RWPE1 (cell line): ENCODE measurements around the gene FKBP10.
A peak's percentile ranks its signal among the peaks of the same experiment; 100 is the strongest.
"Not testable (repeated sequence)": the region's sequence is repeated elsewhere in the genome, so short reads cannot be mapped to it uniquely, and the experiment has no call there.

Experiments used
- CTCF ChIA-PET: fragments of 350-600 bp; sonication (Branson Sonifier 250); formaldehyde crosslinking; extraction: SDS; loops from one replicate; lab custom pipeline; 2021; lab: Yijun Ruan, JAX
- POLR2A ChIA-PET: fragments of 400-600 bp; formaldehyde crosslinking; extraction: SDS; loops from one replicate; lab custom pipeline; 2020; ENCODE audit warnings: antibody characterized with exemption; ENCODE audit not compliant: low non-redundant PET; lab: Yijun Ruan, JAX
- DNase-seq: peaks from one replicate; pipeline ENCODE4 v3.0.0; 2012; ENCODE audit warnings: low spot score
- H3K27ac ChIP-seq: fragments of 450-650 bp; 2 replicates; pipeline ENCODE4 v1.5.1; 2017
- TF ChIP-seq, protein P1 (sequence below): fragments of 450-650 bp; conservative IDR thresholded peaks from 2 replicates; pipeline ENCODE4 v1.5.1; 2017; ENCODE audit warnings: low read depth, mild to moderate bottlenecking

The FKBP10 gene

DNA sequence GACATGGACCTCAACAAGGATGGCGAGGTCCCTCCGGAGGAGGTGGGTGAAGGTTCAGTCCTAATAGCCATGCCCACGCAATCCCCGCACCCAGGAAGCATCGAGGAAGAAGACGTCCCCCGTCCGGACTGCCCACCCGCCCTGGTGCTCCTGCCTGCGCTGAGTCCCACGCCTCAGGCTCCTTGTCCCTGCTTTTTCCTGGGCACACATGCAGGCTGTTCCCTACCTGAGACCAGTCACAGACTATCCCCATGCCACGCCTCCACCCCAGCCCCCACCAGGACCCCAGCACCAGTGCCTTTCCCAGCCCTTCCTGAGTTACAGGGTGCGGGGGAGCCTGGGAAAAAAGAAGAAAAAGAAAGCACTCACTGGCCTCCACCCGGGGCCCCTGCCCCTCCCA, 9.0 kb downstream of the FKBP10 start:
- TF ChIP-seq, protein P1, sequence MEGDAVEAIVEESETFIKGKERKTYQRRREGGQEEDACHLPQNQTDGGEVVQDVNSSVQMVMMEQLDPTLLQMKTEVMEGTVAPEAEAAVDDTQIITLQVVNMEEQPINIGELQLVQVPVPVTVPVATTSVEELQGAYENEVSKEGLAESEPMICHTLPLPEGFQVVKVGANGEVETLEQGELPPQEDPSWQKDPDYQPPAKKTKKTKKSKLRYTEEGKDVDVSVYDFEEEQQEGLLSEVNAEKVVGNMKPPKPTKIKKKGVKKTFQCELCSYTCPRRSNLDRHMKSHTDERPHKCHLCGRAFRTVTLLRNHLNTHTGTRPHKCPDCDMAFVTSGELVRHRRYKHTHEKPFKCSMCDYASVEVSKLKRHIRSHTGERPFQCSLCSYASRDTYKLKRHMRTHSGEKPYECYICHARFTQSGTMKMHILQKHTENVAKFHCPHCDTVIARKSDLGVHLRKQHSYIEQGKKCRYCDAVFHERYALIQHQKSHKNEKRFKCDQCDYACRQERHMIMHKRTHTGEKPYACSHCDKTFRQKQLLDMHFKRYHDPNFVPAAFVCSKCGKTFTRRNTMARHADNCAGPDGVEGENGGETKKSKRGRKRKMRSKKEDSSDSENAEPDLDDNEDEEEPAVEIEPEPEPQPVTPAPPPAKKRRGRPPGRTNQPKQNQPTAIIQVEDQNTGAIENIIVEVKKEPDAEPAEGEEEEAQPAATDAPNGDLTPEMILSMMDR: no peak
- ChIA-PET POLR2A (no interaction called here), CTCF (no interaction called here)
- H3K27ac ChIP-seq: peak overlapping the region; percentile 51
- DNase-seq: no peak

- TF ChIP-seq, protein P1: no peak
- ChIA-PET POLR2A (no interaction called here), CTCF (interaction anchor here (0.6 to 0.9 kb wide), 2 partner anchors 16 to 21 kb away, joined by 3 to 5 read pairs; no protein-coding TSS in a partner anchor)
- H3K27ac ChIP-seq: peak overlapping the region; percentile 51
- no peak for DNase-seq
Measured at GRCh38 chr17:41822216-41823140, 9.7 kb downstream of the FKBP10 start.

DNA sequence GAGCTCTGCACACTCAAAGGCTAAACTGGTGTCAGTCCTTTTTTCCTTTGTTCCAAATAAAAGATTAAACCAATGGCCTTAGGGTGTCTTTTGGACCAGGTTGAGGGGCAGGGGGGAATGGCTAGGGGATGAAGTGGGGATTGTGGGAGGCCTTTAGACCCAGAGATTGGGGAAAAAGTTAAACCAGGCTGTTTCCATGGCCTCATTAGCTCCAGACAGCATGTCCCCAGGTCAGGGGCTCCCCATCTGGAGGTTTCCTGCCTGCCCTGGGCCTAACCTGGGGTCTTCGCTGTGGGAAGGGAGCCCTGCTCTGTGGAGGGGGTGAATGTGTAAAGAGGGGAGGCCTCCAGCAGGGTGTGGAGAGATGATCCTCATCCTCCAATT, 10.3 kb downstream of the FKBP10 start:
- TF ChIP-seq, protein P1: no peak
- DNase-seq: no peak
- POLR2A ChIA-PET: interaction anchor here (0.7 kb wide), 1 partner anchor 42 kb away, joined by 3 read pairs; the partner anchor contains the start of gene KLHL11
- CTCF ChIA-PET: interaction anchor here (0.9 kb wide), 1 partner anchor 21 kb away, joined by 3 read pairs; no protein-coding TSS in a partner anchor
- H3K27ac ChIP-seq: peak overlapping the region; percentile 51

DNA sequence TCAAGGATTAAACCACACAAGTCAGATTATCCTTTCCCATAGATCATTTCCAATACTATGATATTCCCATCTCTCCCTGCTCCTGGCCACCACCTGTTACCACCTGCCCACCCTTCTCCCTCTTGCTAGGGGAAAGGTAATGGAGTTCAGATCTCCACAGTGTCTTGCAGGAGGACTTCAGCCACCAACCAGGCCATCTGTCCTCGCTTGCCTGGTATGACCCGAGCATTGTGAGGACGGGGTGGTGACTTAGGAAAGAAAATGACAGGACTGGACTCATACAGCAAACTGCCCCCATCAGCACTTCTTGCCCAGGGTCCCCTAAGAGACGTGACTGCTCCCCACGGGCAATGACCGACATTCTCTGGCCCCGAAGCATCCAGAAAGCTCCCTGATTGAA, 10.8 kb downstream of the FKBP10 start:
- peak overlapping the region; percentile 51 for H3K27ac ChIP-seq
- TF ChIP-seq, protein P1: no peak
- POLR2A ChIA-PET: interaction anchor here (0.6 to 0.7 kb wide), 2 partner anchors 14 to 41 kb away, joined by 3 read pairs; partner anchors contain the start of gene KLHL11
- no peak for DNase-seq
- CTCF ChIA-PET: interaction anchor here (0.6 to 0.7 kb wide), 2 partner anchors 11 to 914 kb away, joined by 3 read pairs; no protein-coding TSS in a partner anchor

GRCh38 chr17:41824086-41824485, 11.3 kb downstream of the FKBP10 start:
- no peak for DNase-seq
- POLR2A ChIA-PET: interaction anchor here (0.6 kb wide), 1 partner anchor 14 kb away, joined by 3 read pairs; no protein-coding TSS in a partner anchor
- CTCF ChIA-PET: interaction anchor here (0.6 to 0.7 kb wide), 3 partner anchors 12 to 914 kb away, joined by 3 read pairs; no protein-coding TSS in a partner anchor
- TF ChIP-seq, protein P1: no peak
- peak overlapping the region; percentile 51 for H3K27ac ChIP-seq

GRCh38 chr17:41825175-41825845, 12.5 kb downstream of the FKBP10 start:
- TF ChIP-seq, protein P1: no peak
- POLR2A ChIA-PET: interaction anchor here (0.5 to 0.7 kb wide), 2 partner anchors 16 to 19 kb away, joined by 4 read pairs; no protein-coding TSS in a partner anchor
- peak overlapping the region; percentile 51 for H3K27ac ChIP-seq
- DNase-seq: no peak
- CTCF ChIA-PET: interaction anchor here (0.7 to 0.8 kb wide), 3 partner anchors 10 to 36 kb away, joined by 3 to 6 read pairs (median 5); no protein-coding TSS in a partner anchor

DNA sequence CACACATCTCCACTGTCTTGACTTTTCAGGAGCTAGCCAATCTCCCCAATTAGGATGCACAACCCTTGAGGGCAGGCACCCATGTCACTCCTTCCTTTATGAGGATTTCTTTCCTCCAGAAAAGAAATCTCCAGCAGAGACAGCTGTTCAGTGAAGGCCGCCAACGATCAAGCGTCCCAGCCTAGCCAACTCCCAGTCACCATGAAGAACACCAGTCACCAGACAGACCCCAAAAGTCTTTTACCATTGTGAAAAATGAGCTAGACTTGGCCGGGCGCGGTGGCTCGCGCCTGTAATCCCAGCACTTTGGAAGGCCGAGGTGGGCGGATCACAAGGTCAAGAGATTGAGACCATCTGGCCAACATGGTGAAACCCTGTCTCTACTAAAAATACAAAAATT, 17.2 kb downstream of the FKBP10 start:
- DNase-seq, H3K27ac ChIP-seq, POLR2A ChIA-PET: not testable (repeated sequence)
- CTCF ChIA-PET: interaction anchor here (1.2 kb wide), 1 partner anchor 19 kb away, joined by 3 read pairs; no protein-coding TSS in a partner anchor
